RWPE2 (cell line): Measurements from ENCODE around the gene SLC44A3.
A peak's percentile ranks its signal among the peaks of the same experiment; 100 is the strongest.

Experiments
- ATAC-seq: fragments of 200-7000 bp; cut with Tn5 transposase; 3 replicates; pipeline ENCODE4 v1.9.1; 2021; ENCODE audit warnings: low read depth
- DNase-seq: peaks from one replicate; pipeline ENCODE4 v3.0.0-alpha.2; 2020; ENCODE audit warnings: low spot score
- H3K27ac ChIP-seq: fragments of 450-650 bp; 2 replicates; pipeline ENCODE4 v1.5.1; 2017; ENCODE audit warnings: mild to moderate bottlenecking; ENCODE audit not compliant: poor library complexity, severe bottlenecking
- H3K27me3 ChIP-seq: fragments of 250-450 bp; sonication (Bioruptor Pico); 2 replicates; pipeline ENCODE4 v1.5.1; 2021; ENCODE audit warnings: mild to moderate bottlenecking, moderate library complexity; ENCODE audit not compliant: insufficient read depth, poor library complexity, severe bottlenecking
- H3K36me3 ChIP-seq: fragments of 250-450 bp; sonication (Bioruptor Pico); 2 replicates; pipeline ENCODE4 v1.5.1; 2020; ENCODE audit warnings: low read depth, mild to moderate bottlenecking, moderate library complexity
- H3K4me1 ChIP-seq: fragments of 250-450 bp; sonication (Bioruptor Pico); 2 replicates; pipeline ENCODE4 v1.5.1; 2021; ENCODE audit warnings: mild to moderate bottlenecking, moderate library complexity; ENCODE audit not compliant: insufficient read depth, poor library complexity, severe bottlenecking
- H3K4me3 ChIP-seq: fragments of 250-450 bp; sonication (Bioruptor Pico); 2 replicates; pipeline ENCODE4 v1.5.1; 2021; ENCODE audit warnings: mild to moderate bottlenecking, moderate library complexity; ENCODE audit not compliant: severe bottlenecking
- H3K9me3 ChIP-seq: fragments of 250-450 bp; sonication (Bioruptor Pico); 2 replicates; pipeline ENCODE4 v1.5.1; 2021; ENCODE audit warnings: mild to moderate bottlenecking, moderate library complexity; ENCODE audit not compliant: severe bottlenecking
- TF ChIP-seq, protein P1 (sequence below): fragments of 450-650 bp; IDR thresholded peaks from one replicate; pipeline ENCODE4 v1.5.1; 2017; ENCODE audit warnings: mild to moderate bottlenecking, moderate library complexity; ENCODE audit not compliant: poor library complexity, severe bottlenecking

SLC44A3 gene

DNA sequence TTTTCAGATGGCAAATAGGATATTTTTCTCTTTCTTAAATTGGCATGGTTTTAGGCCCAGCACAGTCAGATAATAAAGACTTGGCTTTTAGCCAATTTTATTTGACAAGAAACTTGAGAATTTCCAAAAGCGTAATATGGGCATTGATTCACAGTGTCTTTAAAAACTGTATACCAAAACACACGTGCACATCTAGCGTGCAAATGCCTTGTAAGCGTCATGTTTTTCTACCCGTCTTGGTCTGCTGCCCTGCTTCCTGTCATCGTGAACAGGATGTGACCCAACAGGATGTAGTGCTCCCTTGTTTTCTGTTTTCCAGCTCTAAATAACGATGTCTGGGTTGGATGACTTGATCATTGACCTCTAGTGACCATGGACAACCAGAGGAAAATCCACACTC lies 24.7 kb upstream of the SLC44A3 start:
- H3K4me3 ChIP-seq: no peak overlapping the region
- peaks cover 31% of the 10 kb centered on the region for H3K4me1 ChIP-seq
- no peaks in the 10 kb centered on the region for H3K9me3 ChIP-seq
- TF ChIP-seq, protein P1, sequence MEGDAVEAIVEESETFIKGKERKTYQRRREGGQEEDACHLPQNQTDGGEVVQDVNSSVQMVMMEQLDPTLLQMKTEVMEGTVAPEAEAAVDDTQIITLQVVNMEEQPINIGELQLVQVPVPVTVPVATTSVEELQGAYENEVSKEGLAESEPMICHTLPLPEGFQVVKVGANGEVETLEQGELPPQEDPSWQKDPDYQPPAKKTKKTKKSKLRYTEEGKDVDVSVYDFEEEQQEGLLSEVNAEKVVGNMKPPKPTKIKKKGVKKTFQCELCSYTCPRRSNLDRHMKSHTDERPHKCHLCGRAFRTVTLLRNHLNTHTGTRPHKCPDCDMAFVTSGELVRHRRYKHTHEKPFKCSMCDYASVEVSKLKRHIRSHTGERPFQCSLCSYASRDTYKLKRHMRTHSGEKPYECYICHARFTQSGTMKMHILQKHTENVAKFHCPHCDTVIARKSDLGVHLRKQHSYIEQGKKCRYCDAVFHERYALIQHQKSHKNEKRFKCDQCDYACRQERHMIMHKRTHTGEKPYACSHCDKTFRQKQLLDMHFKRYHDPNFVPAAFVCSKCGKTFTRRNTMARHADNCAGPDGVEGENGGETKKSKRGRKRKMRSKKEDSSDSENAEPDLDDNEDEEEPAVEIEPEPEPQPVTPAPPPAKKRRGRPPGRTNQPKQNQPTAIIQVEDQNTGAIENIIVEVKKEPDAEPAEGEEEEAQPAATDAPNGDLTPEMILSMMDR: no peak
- ATAC-seq: no peak
- H3K36me3 ChIP-seq: no peaks in the 10 kb centered on the region
- no peak overlapping the region for H3K27ac ChIP-seq
- H3K27me3 ChIP-seq: no peaks in the 10 kb centered on the region
- no peak for DNase-seq

DNA sequence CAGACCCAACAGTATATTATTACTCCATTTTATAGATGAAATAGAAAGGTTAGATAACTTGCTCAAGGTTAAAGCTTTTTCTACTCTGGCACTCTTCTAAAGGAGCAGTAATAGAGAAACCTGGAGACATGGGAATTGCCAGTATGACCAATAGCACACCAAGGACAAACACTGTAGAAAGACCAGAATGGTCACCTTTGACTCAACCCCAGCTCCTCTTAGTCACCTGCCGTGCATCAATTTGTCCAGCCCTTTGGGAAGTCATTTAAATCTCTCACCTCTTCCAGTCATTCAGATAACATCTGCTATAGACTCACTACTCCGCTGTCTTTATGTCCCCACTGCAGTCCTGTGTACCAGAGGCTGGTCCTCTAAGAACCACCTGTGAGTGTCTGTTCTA lies 23.9 kb upstream of the SLC44A3 start:
- ATAC-seq (no peak), DNase-seq (no peak)
- H3K9me3 ChIP-seq: no peaks in the 10 kb centered on the region
- H3K4me1 ChIP-seq: peaks cover 30% of the 10 kb centered on the region
- H3K27me3 ChIP-seq: no peaks in the 10 kb centered on the region
- TF ChIP-seq, protein P1: no peak
- no peak overlapping the region for H3K4me3 ChIP-seq
- H3K36me3 ChIP-seq: no peaks in the 10 kb centered on the region
- no peak overlapping the region for H3K27ac ChIP-seq

DNA sequence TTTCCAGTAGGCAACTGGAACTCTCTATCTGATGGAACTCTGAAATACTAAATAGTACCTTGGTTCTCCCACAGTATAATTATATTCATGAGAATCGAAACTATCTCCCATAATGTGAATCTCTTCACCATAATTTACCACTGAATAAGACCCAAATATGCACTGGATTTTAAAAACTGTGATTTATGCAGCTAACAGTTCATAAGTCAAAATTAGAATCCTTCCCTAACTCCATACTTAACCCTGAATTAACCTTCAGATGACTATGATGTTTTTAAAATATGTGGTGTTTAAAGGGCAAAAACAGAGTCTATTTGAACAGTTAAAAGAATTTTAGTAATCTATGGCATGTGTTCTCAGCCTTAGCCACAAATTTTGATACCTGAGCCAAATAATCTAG lies 22.9 kb upstream of the SLC44A3 start:
- DNase-seq (no peak), ATAC-seq (no peak)
- Histone ChIP-seq H3K9me3 (no peaks in the 10 kb centered on the region), H3K36me3 (no peaks in the 10 kb centered on the region), H3K4me3 (no peak overlapping the region), H3K4me1 (peaks cover 29% of the 10 kb centered on the region), H3K27ac (no peak overlapping the region), H3K27me3 (no peaks in the 10 kb centered on the region)
- TF ChIP-seq, protein P1: no peak

DNA sequence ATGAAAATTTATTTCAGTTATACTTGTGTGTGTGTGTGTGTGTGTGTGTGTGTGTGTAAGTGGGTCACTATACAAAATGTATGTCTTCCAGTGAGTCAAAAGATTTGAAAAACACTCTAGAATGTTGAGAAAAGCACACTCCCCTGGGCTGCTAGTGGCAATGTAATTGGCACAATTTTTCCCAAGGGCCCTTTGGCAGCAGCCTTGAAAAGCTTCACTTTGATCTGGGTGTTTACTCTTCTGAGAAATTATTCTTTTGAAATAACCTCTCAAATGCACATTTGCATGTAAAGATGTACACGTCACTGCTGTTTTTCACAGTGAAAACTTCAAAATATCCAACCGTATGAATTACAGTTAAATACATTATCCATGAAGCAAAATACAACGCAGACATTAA lies 22.1 kb upstream of the SLC44A3 start:
- H3K36me3 ChIP-seq: no peaks in the 10 kb centered on the region
- no peaks in the 10 kb centered on the region for H3K27me3 ChIP-seq
- peaks cover 21% of the 10 kb centered on the region for H3K4me1 ChIP-seq
- H3K27ac ChIP-seq: no peak overlapping the region
- DNase-seq: no peak
- TF ChIP-seq, protein P1: no peak
- no peak overlapping the region for H3K4me3 ChIP-seq
- no peaks in the 10 kb centered on the region for H3K9me3 ChIP-seq
- ATAC-seq: no peak

DNA sequence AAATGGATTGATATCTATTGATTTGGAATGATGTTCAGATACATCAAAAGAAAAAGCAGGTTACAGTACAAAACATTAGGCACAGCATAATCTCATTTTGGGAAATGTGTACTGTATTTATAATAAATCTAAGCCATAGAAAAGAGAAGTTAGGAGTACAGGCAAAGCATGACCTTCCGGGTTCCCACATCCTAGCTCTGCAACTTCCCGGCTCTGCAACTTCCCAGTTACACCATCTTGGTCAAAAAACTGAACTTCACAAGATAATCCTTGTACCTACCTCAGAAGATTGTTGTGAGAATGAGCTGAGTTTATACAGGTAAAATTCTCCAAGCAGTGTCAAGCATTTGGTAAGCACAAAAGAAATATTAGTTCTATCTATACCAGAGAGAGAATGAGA lies 21.7 kb upstream of the SLC44A3 start:
- no peaks in the 10 kb centered on the region for H3K27me3 ChIP-seq
- ATAC-seq (no peak), DNase-seq (no peak)
- H3K4me3 ChIP-seq: no peak overlapping the region
- no peaks in the 10 kb centered on the region for H3K9me3 ChIP-seq
- TF ChIP-seq, protein P1: no peak
- no peaks in the 10 kb centered on the region for H3K36me3 ChIP-seq
- peak overlapping the region; percentile 90 for H3K27ac ChIP-seq
- H3K4me1 ChIP-seq: peaks cover 19% of the 10 kb centered on the region
